ENCODE data around the gene ATOSB.

DNA sequence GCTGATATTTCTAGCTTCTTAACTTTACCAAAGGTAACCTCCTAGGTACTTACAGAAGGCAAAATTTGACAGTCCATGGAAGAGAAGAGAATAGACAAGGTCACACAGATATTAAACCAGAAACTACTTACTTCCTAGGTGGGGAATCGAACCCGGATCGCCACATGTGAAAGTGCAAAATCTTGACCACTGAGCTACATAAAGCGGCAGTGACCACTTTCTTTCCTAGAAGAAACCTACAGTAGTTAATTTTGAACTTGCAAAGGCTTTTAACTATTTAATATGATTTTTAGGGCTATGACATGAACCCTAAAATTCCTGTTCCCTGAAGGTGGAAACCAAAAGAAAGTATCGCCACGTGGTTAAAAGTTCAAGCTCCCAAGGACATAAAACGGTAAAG is 20.3 kb upstream of the ATOSB start:
- TF ChIP-seq, protein P1, sequence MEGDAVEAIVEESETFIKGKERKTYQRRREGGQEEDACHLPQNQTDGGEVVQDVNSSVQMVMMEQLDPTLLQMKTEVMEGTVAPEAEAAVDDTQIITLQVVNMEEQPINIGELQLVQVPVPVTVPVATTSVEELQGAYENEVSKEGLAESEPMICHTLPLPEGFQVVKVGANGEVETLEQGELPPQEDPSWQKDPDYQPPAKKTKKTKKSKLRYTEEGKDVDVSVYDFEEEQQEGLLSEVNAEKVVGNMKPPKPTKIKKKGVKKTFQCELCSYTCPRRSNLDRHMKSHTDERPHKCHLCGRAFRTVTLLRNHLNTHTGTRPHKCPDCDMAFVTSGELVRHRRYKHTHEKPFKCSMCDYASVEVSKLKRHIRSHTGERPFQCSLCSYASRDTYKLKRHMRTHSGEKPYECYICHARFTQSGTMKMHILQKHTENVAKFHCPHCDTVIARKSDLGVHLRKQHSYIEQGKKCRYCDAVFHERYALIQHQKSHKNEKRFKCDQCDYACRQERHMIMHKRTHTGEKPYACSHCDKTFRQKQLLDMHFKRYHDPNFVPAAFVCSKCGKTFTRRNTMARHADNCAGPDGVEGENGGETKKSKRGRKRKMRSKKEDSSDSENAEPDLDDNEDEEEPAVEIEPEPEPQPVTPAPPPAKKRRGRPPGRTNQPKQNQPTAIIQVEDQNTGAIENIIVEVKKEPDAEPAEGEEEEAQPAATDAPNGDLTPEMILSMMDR (optimal IDR thresholded peaks at IDR 0.05 in 1 of 3, IDR thresholded peaks at IDR 0.05 in 1 of 3, conservative IDR thresholded peaks at IDR 0.05 in 1 of 3; ENCODE audit: extremely low read depth in 1 of 3, insufficient read depth in 2 of 3, low read length in 3 of 3) = no peak
- no peak for TF ChIP-seq EZH2 (IDR thresholded peaks at IDR 0.05; ENCODE audit: low read length)

Measured in keratinocyte (primary cell).